Stimulated activated CD4-positive, alpha-beta T cell treated with anti-CD3 and anti-CD28 coated beads, Interleukin-2, amount 100 ng/mL, for 4 hours (primary cell): ENCODE results near the gene CANT1.
"Not testable (repeated sequence)": the region's sequence is repeated elsewhere in the genome, so short reads cannot be mapped to it uniquely, and the experiment has no call there.

Experiments used
- DNase-seq: peaks from one replicate; pipeline ENCODE4 v3.0.0-alpha.2; 2020; ENCODE audit warnings: low read depth

The CANT1 gene

GRCh38 chr17:79043191-79043930 lies 33.8 kb upstream of the CANT1 start:
- no peak for DNase-seq

DNA sequence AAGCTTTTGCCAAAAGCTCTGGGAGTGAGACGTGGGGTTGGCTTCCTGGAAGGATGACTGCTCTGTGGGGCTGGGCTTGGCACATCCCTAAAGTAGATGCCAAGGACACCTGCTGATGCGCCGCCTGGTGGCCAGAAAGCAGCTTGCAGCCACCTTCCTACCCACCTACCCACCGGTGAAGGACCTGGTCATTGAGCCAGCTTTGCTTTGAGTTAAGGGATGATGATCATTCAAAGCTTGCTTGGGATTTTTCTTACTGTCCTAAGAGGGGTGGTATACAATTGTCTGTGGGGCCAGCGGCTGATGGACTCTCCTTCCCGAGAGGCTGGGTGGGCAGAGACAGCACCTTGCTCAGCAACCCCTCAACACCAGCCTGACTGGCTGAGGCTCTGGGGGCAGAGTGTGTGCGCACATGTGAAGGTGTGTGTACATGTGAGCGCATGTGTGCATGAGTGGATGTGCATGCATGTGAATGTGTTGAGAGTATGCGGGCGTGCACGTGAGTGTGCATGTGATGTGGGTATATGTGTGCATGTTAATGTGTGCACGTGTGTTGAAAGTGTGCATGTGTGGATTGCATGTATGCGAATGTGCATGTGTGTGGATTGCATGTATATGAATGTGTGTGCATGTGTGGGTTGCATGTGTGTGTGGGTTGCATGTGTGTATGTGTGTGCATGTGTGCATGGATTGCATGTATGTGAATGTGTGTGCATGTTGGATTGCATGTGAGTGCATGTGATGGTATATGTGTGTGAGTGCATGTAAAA lies 33.0 kb upstream of the CANT1 start:
- DNase-seq: peak; percentile 47

- no peak for DNase-seq
Measured at GRCh38 chr17:79041723-79042420, 32.3 kb upstream of the CANT1 start.

DNA sequence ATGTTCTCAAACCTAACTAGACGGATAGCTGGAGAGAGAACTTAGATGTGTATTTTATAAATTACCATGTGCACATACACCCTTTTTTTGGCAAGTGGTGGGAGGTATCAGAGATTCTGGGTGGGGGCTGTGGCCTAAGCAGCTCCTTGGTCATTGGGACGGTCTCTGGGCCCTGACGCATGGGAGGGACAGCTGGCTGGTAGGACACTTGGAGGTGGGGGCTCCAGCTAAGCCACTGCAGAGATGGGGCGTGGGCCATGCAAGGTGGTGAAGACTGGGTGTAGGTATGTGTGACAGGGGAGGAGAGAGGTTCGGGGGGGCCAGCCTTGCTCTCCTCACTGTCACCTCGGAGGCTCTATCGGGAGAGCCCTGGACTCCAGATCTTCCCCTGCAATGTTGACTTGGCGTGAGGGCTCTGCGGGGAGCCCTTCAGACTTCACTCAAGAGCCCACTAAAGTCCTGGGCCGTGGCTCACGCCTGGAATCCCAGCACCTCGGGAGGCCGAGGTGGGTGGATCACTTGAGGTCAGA lies 31.5 kb upstream of the CANT1 start:
- DNase-seq: no peak

DNA sequence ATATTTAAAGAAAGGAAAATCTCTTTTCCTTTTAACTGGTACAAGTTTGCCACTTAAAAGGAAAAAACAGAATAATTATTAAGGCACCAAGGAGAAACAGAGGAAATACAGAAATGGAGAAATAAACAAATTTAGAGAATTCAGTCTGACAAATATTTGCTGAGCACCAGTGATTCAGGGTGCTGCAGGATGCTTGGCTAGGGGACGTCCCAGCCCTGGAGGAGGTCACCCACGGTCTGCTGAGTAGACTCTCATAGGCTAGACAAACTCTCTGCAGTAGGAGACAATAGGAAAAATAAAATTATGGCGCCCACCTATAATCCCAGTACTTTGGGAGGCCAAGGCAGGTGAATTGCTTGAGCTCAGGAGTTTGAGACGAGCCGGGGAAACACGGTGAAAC lies 30.3 kb upstream of the CANT1 start:
- no peak for DNase-seq

DNA sequence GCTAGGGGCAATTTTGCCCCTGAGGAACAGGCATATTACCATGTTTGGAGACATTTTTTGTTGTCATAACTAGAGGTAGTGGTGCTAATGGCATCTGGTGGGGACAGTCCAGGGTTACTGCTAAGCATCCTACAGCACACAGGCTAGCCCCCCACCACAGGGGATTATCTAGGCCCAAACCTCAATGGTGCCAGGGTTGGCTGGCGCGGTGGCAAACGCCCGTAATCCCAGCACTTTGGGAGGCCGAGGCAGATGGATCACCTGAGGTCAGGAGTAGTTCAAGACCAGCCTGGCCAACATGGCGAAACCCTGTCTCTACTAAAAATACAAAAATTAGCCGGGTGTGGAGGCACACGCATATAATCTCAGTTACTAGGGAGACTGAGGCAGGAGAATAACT lies 29.6 kb upstream of the CANT1 start:
- DNase-seq: no peak

GRCh38 chr17:79038545-79039135 lies 29.1 kb upstream of the CANT1 start:
- DNase-seq: no peak

- no peak for DNase-seq
Measured at GRCh38 chr17:79036596-79036995, 27.0 kb upstream of the CANT1 start.

DNA sequence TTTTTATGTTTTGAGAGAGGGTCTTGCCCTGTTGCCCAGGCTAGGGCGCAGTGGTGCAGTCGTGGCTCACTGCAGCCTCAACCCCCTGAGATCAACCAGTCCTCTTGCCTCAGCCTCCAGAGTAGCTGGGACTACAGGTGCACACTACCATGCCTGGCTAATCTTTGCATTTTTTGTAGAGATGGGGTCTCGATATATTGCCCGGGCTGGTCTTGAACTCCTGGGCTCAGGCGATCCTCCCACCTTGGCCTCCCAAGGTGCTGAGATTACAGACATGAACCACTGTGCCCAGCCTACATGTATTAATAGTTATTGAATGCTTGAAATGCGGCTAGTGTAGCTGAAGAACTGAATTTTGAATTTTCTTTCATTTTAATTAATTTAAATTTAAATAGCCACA lies 26.6 kb upstream of the CANT1 start:
- no peak for DNase-seq

- DNase-seq: no peak
Measured at GRCh38 chr17:79035686-79036085, 26.1 kb upstream of the CANT1 start.

DNA sequence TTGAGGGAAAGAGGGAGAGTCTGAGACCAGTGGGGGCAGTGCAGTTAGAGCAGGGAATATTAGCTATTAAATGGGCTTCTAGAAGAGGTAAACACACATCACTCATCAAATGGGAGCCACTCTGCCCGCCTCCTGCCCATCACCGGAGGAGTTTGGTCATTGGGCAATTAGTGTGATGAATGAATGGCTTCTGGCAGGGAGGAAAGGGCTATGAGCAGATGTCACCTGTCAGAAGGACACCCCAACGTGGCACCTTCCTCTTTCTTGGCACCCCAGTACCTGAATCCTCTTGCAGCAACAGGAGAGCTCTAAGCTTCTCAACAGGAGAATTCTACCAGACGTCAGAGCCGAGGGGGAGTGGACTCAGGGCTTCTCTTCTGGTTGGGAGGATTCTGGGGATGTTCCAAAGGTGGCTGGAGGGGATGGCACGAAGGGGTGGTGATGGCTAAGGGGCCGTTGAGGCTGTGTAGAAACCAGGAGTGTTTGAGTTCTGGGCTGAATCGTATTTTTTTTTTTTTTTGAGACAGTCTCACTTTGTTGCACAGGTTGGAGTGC lies 25.4 kb upstream of the CANT1 start:
- no peak for DNase-seq

DNA sequence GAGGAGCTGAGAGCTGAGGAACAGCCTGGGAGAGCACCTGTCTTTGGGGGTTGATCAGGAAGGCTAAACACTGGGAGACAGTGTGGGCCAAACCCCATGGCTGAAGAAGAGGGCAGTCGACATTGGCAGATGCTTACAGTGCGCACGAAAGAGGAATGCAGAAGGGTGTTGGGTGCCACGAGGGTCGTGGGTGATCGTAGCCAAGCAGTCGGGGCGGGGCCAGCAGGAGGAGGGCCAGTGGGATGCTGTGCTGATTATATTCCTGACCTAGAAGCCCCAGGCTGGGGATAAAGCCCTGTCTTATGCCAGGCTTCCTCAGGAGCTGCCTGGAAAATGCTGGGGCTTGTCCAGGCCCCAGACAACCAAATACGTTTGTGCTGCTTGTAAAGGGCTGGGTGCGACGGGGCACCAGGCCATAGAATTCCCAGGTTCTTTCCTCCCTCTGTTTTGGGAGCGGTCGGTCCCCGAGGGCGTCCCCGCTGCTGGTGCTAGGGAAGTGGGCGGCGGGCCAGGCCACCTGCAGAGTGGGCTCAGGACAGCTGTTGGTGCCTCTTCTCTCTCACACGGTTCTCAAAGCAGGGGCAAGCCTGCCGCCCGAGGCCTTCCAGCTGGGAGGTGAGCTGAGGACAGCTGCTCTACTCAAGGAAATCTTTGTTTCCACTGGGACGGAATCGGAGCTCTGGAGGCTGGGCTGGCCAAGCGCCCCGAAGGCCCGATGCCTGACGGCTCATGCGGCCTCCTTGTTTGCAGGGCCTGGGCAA lies 24.4 kb upstream of the CANT1 start:
- DNase-seq: no peak

DNA sequence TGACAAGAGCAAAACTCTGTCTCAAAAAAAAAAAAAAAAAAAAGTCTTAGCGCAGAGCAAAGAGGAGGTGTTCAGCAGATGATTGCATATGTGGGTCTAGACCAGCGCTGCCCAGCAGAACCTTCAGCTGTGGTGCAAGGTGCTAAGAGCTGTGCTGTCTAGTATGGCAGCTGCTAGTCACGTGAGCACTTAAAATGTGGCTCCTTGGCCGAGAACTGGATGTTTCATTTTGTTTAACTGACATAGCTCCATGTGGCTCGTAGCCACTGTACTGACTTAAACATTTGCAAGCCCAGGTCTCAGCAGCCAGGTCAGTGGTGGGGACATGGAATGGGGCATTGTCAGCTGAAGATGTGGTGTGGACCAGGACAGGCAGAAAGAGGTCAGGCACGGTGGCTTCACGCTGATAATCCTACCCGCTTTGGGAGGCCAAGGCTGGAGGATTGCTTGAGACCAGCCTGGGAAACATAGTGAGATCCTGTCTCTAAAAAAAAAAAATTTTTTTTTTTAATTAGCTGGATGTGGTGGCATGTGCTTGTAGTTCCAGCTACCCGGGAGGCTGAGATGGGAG lies 23.6 kb upstream of the CANT1 start:
- DNase-seq: no peak

GRCh38 chr17:79031996-79032875 lies 22.7 kb upstream of the CANT1 start:
- no peak for DNase-seq

GRCh38 chr17:79030636-79031035 lies 21.1 kb upstream of the CANT1 start:
- not testable (repeated sequence) for DNase-seq

- DNase-seq: no peak
Measured at GRCh38 chr17:79029327-79030009, 19.9 kb upstream of the CANT1 start.

DNA sequence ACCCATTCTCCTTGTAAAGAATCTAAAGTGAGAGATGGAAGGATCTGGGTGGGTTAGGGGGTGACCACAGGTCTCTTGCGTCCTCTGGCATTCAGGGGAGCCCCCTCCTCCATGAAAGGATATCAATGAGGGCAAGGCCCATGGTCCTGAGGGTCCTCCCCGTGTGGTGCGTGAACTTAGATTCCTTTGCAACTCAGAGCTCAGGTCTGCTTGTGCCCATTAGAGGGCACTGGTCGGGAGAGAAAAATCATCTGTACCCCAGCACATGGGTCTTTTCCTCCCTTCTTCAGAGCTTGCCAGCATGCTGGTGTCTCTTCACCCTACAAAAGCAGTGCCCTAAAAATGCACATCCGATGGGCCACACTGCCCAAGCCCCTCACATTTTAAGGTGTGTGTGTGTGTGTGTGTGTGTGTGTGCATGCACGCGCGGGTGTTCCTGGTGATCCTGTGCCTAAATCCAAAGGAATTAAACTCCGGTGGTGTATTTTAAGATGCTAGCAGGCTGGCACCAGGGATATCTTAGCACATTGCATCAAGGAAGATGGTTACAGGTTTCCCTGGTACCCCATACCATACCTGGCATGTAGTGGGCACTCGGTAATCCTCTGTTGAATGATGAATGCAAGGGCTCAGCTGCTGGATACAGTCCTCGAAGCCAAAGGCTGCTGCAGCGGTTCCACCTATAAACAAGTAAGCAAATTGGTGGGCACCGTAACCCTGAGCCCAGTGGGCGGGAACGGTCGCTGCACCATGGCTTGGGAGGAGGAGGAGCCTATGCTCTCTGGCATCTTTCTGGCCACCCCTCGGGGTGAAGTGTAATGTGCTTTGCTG lies 19.1 kb upstream of the CANT1 start:
- DNase-seq: no peak

GRCh38 chr17:79027925-79028491 lies 18.4 kb upstream of the CANT1 start:
- no peak for DNase-seq
